CD4-positive, alpha-beta T cell (primary cell): Measurements from ENCODE around the gene GCN1. TPM values are rescaled to one million over a fixed set of nuclear protein-coding genes. Genes with fewer than 3 reads are reported as not detected.

Source experiments
- ATAC-seq: fragments of 200-7000 bp; cut with Tn5 transposase; one replicate; pipeline ENCODE4 v1.10.0; 2022; ENCODE audit warnings: mild to moderate bottlenecking; ENCODE audit not compliant: poor library complexity
- CTCF ChIA-PET: fragments of 350-600 bp; sonication (Branson Sonifier 250); formaldehyde crosslinking; loops from one replicate; lab custom pipeline; 2021; ENCODE audit warnings: antibody characterized with exemption, inconsistent platforms; lab: Charles Lee
- POLR2A ChIA-PET: fragments of 350-600 bp; sonication (Branson Sonifier 250); formaldehyde crosslinking; loops from one replicate; lab custom pipeline; 2021; ENCODE audit warnings: antibody characterized with exemption, inconsistent platforms; lab: Charles Lee
- DNase-seq, 14 experiments: peaks; one replicate each; pipeline ENCODE4 v3.0.0-alpha.2; 2013 to 2020; ENCODE audit warnings: mixed read lengths in 2 of 14
- H3K27ac ChIP-seq, 2 donors: one replicate each; pipeline versions ENCODE4 v1.5.1 to v1.7.0; 2013; ENCODE audit warnings: low read length in 2 of 2, low read depth in 1 of 2, mild to moderate bottlenecking in 1 of 2
- H3K27me3 ChIP-seq, 2 experiments: 1 replicate in 1 of 2; 2 replicates in 1 of 2; pipeline versions ENCODE4 v1.6.1 to v1.7.0; 2013; ENCODE audit warnings: low read length in 2 of 2, control low read depth in 1 of 2, mild to moderate bottlenecking in 1 of 2, moderate library complexity in 1 of 2; ENCODE audit not compliant: insufficient read depth in 2 of 2, control insufficient read depth in 1 of 2
- H3K36me3 ChIP-seq: one replicate; pipeline ENCODE4 v1.6.1; 2013; ENCODE audit warnings: low read length, control low read depth; ENCODE audit not compliant: insufficient read depth
- H3K4me1 ChIP-seq: one replicate; pipeline ENCODE4 v1.6.1; 2013; ENCODE audit warnings: low read length, control low read depth; ENCODE audit not compliant: insufficient read depth
- H3K4me3 ChIP-seq: one replicate; pipeline ENCODE4 v1.5.1; 2013; ENCODE audit warnings: mild to moderate bottlenecking, low read length, moderate library complexity
- H3K9me3 ChIP-seq, 2 experiments: 1 replicate in 1 of 2; 2 replicates in 1 of 2; pipeline versions ENCODE4 v1.6.1 to v1.7.0; 2013; ENCODE audit warnings: low read length in 2 of 2, mild to moderate bottlenecking in 2 of 2, control low read depth in 1 of 2, moderate library complexity in 1 of 2; ENCODE audit not compliant: control insufficient read depth in 1 of 2, insufficient read depth in 1 of 2
- H3K27ac Mint-ChIP-seq: one replicate; pipeline ENCODE4 v1.8.0; 2020; ENCODE audit warnings: mixed read lengths
- H3K27me3 Mint-ChIP-seq: one replicate; pipeline ENCODE4 v1.8.0; 2021; ENCODE audit warnings: mixed read lengths
- H3K36me3 Mint-ChIP-seq: one replicate; pipeline ENCODE4 v1.8.0; 2021; ENCODE audit warnings: low read depth, mixed read lengths
- H3K4me1 Mint-ChIP-seq: one replicate; pipeline ENCODE4 v1.8.0; 2021; ENCODE audit warnings: low read depth, mixed read lengths
- H3K4me3 Mint-ChIP-seq: one replicate; pipeline ENCODE4 v1.8.0; 2020; ENCODE audit warnings: mild to moderate bottlenecking, mixed read lengths
- H3K9me3 Mint-ChIP-seq: one replicate; pipeline ENCODE4 v1.8.0; 2020; ENCODE audit warnings: mixed read lengths
- intact Hi-C, 2 experiments: fragments of 100-400 bp; cut with DNase I in 1 of 2; cut with micrococcal nuclease in 1 of 2; formaldehyde crosslinking; loops; one replicate each; pipeline versions ENCODE4 v1.15.1 to v1.9.0; 2023 to 2025; cut with DNase I, micrococcal nuclease
- total RNA-seq, 174 experiments: library from RNA in 2 of 174; stranded (reverse) in 2 of 174; gene quantifications; one replicate each; pipeline ENCODE4 v1.2.3 and lab custom pipeline; 2021 to 2026
- TF ChIP-seq, protein P1 (sequence below): fragments of 200-600 bp; IDR thresholded peaks from one replicate; pipeline ENCODE4 v1.8.0; 2022; ENCODE audit warnings: antibody characterized with exemption, mild to moderate bottlenecking

The GCN1 gene
- total RNA-seq, 2 experiments from 2014 or later, result 121 to 128 TPM

DNA sequence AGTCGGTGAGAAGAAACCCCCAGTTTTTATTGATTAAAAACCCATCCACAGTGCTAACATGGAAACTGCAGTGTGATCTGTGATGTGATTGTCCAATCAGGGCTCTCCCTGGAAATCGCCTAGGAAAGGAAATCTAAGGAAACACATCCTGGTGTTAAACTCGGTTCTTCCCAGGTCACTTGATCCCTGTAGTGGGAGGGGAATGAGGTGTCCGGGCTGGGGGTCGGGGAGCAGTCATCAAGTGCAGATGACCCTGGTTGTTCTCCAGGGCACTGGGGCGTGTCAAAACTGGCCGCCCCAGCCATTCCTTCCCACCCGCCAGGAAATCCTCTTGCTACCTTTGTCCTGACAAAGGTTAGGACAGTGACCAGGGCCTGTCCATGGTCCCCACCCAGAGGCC, 98.8 kb downstream of the GCN1 start:
- no peaks in the 10 kb centered on the region for H3K27me3 ChIP-seq
- H3K4me1 ChIP-seq, result peaks cover 8% of the 10 kb centered on the region
- CTCF ChIA-PET, result no interaction called here
- H3K9me3 ChIP-seq, result no peaks in the 10 kb centered on the region
- POLR2A ChIA-PET, result interaction anchor here (1.1 kb wide), 1 partner anchor 107 kb away, joined by 5 read pairs; the partner anchor contains the start of gene BICDL1
- TF ChIP-seq, protein P1, sequence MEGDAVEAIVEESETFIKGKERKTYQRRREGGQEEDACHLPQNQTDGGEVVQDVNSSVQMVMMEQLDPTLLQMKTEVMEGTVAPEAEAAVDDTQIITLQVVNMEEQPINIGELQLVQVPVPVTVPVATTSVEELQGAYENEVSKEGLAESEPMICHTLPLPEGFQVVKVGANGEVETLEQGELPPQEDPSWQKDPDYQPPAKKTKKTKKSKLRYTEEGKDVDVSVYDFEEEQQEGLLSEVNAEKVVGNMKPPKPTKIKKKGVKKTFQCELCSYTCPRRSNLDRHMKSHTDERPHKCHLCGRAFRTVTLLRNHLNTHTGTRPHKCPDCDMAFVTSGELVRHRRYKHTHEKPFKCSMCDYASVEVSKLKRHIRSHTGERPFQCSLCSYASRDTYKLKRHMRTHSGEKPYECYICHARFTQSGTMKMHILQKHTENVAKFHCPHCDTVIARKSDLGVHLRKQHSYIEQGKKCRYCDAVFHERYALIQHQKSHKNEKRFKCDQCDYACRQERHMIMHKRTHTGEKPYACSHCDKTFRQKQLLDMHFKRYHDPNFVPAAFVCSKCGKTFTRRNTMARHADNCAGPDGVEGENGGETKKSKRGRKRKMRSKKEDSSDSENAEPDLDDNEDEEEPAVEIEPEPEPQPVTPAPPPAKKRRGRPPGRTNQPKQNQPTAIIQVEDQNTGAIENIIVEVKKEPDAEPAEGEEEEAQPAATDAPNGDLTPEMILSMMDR, result no peak
- Mint-ChIP-seq H3K36me3 (peaks cover 60% of the 10 kb centered on the region), H3K9me3 (no peaks in the 10 kb centered on the region), H3K4me3 (no peak overlapping the region), H3K27ac (peak overlapping the region; percentile 44), H3K4me1 (no peaks in the 10 kb centered on the region), H3K27me3 (no peaks in the 10 kb centered on the region)
- ATAC-seq (no peak), DNase-seq (no peak)
- peaks cover 84% of the 10 kb centered on the region for H3K36me3 ChIP-seq
- intact Hi-C loops, result no loop called here
- no peak overlapping the region for H3K4me3 ChIP-seq
- no peak overlapping the region for H3K27ac ChIP-seq

DNA sequence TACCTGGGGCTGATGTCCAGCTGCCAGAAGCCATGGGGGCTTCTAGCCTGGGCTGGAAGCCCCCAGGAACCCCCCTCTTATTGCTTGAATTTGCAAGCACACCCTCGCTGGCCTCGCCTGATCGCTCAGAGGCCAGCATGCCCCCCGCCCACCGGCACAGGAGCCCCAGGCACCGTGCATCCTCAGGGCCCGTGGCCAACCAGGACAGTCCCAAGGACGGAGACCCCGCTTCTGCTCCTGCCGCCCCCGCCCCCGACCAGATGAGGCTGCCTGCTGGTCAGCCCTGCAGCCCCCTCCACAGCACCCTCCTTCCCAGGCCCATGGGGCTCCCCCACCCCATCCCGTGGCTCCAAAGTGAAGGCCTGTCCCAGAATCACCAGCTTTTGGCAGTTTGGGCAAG, 99.2 kb downstream of the GCN1 start:
- H3K36me3 Mint-ChIP-seq, result peaks cover 59% of the 10 kb centered on the region

DNA sequence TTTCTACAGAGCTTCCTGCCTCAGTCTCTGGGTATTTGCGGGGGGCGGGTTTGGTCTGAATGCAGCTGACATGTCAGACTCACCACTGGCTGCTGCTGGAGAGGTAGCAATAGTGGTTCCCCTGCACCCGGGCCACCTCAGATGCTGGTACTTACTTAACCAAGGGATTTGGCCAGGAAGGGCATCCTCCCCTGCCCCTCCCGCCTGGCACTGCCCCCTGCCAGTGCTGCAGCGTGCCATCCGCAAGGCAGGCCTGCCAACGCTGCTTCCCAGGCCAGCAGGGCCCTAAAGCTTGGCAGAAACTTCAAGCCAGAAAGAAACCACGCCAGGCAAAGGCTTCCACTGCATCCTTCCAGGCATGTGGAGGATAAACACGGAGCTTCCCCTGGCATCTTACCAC, 100.0 kb downstream of the GCN1 start:
- Mint-ChIP-seq H3K9me3 (no peaks in the 10 kb centered on the region), H3K27ac (peak overlapping the region; percentile 42), H3K4me3 (no peak overlapping the region), H3K36me3 (peaks cover 50% of the 10 kb centered on the region), H3K27me3 (no peaks in the 10 kb centered on the region), H3K4me1 (no peaks in the 10 kb centered on the region)
- intact Hi-C loops, result no loop called here
- DNase-seq (no peak), ATAC-seq (no peak)
- POLR2A ChIA-PET, result no interaction called here
- Histone ChIP-seq H3K4me1 (no peaks in the 10 kb centered on the region), H3K27me3 (no peaks in the 10 kb centered on the region), H3K36me3 (peaks cover 81% of the 10 kb centered on the region), H3K27ac (no peak overlapping the region), H3K9me3 (no peaks in the 10 kb centered on the region), H3K4me3 (no peak overlapping the region)
- TF ChIP-seq, protein P1, result no peak
- CTCF ChIA-PET, result no interaction called here

More for the DNA sequence above, 99.2 kb downstream of the GCN1 start:
- ChIA-PET POLR2A (no interaction called here), CTCF (no interaction called here)
- no peak overlapping the region for H3K27ac ChIP-seq
- Mint-ChIP-seq H3K4me3 (no peak overlapping the region), H3K9me3 (no peaks in the 10 kb centered on the region), H3K27me3 (no peaks in the 10 kb centered on the region), H3K27ac (no peak overlapping the region), H3K4me1 (no peaks in the 10 kb centered on the region)
- no peaks in the 10 kb centered on the region for H3K27me3 ChIP-seq
- no peak overlapping the region for H3K4me3 ChIP-seq
- TF ChIP-seq, protein P1, result no peak
- no peak for ATAC-seq
- intact Hi-C loops, result no loop called here
- no peak for DNase-seq
- H3K9me3 ChIP-seq, result no peaks in the 10 kb centered on the region
- H3K36me3 ChIP-seq, result peaks cover 82% of the 10 kb centered on the region
- H3K4me1 ChIP-seq, result peaks cover 4% of the 10 kb centered on the region
